DND-41 (cell line): ENCODE data around the gene P3R3URF.

Experiments
- ATAC-seq: fragments of 200-7000 bp; cut with Tn5 transposase; 3 replicates; pipeline ENCODE4 v1.9.1; 2021; ENCODE audit warnings: low read depth; ENCODE audit not compliant: insufficient read depth
- DNase-seq: peaks from one replicate; pipeline ENCODE4 v3.0.0-alpha.2; 2020
- H2AFZ ChIP-seq: 2 replicates; pipeline ENCODE4 v1.6.0; 2012; ENCODE audit warnings: low read depth, low read length
- H3K27ac ChIP-seq: 2 replicates; pipeline ENCODE4 v1.5.1; 2012; ENCODE audit warnings: low read length, inconsistent platforms
- H3K27me3 ChIP-seq: fragments of 200-600 bp; sonication (generic); 2 replicates; pipeline ENCODE4 v1.6.0; 2012; ENCODE audit warnings: low read length, mild to moderate bottlenecking, inconsistent platforms; ENCODE audit not compliant: insufficient read depth, poor library complexity
- H3K36me3 ChIP-seq: 2 replicates; pipeline ENCODE4 v1.5.1; 2012; ENCODE audit warnings: low read length, inconsistent platforms; ENCODE audit not compliant: insufficient read depth
- H3K4me1 ChIP-seq: 2 replicates; pipeline ENCODE4 v1.5.1; 2012; ENCODE audit warnings: mild to moderate bottlenecking, low read length; ENCODE audit not compliant: insufficient read depth
- H3K4me2 ChIP-seq: 2 replicates; pipeline ENCODE4 v1.6.0; 2012; ENCODE audit warnings: mild to moderate bottlenecking, moderate library complexity, low read length, inconsistent platforms; ENCODE audit not compliant: insufficient read depth
- H3K4me3 ChIP-seq, 2 experiments: fragments of 200-600 bp in 1 of 2; shearing (Covaris generic) in 1 of 2; 2 replicates each; pipeline ENCODE4 v1.5.1; 2012 to 2016; ENCODE audit warnings: inconsistent platforms in 2 of 2, low read length in 2 of 2, mild to moderate bottlenecking in 2 of 2, low read depth in 1 of 2, moderate library complexity in 1 of 2
- H3K79me2 ChIP-seq: 2 replicates; pipeline ENCODE4 v1.6.0; 2012; ENCODE audit warnings: low read length, inconsistent platforms; ENCODE audit not compliant: insufficient read depth
- H3K9ac ChIP-seq: 2 replicates; pipeline ENCODE4 v1.6.0; 2012; ENCODE audit warnings: low read depth, mild to moderate bottlenecking, inconsistent platforms, low read length, moderate library complexity
- H3K9me3 ChIP-seq: 2 replicates; pipeline ENCODE4 v1.5.1; 2012; ENCODE audit warnings: low read length, moderate library complexity, mild to moderate bottlenecking, inconsistent platforms; ENCODE audit not compliant: insufficient read depth, severe bottlenecking
- H4K20me1 ChIP-seq: 2 replicates; pipeline ENCODE4 v1.6.0; 2012; ENCODE audit warnings: low read length; ENCODE audit not compliant: insufficient read depth
- CTCF ChIP-seq: IDR thresholded peaks from 2 replicates; pipeline ENCODE4 v1.5.1; 2012; ENCODE audit warnings: borderline replicate concordance, low read length, moderate library complexity, mild to moderate bottlenecking; ENCODE audit not compliant: poor library complexity, severe bottlenecking; ENCODE audit errors: extremely low read depth
- EZH2 ChIP-seq: IDR thresholded peaks from 3 replicates; pipeline ENCODE4 v1.6.1; 2012; ENCODE audit warnings: borderline replicate concordance, low read depth, mild to moderate bottlenecking, moderate library complexity, low read length, inconsistent platforms; ENCODE audit not compliant: severe bottlenecking

Gene P3R3URF

GRCh38 chr1:46171871-46172270 lies 4.4 kb downstream of the P3R3URF start:
- TF ChIP-seq EZH2, result no peak
- TF ChIP-seq CTCF, result no peak
- H4K20me1 ChIP-seq, result no peaks in the 10 kb centered on the region
- no peaks in the 10 kb centered on the region for H3K4me1 ChIP-seq
- no peak overlapping the region for H3K9ac ChIP-seq
- no peak for ATAC-seq
- H3K27ac ChIP-seq, result no peak overlapping the region
- no peak for DNase-seq
- H3K36me3 ChIP-seq, result no peaks in the 10 kb centered on the region
- H3K4me2 ChIP-seq, result no peak overlapping the region
- no peaks in the 10 kb centered on the region for H3K79me2 ChIP-seq
- H3K27me3 ChIP-seq, result no peaks in the 10 kb centered on the region
- H2AFZ ChIP-seq, result no peak overlapping the region
- H3K4me3 ChIP-seq, result no peak overlapping the region
- no peaks in the 10 kb centered on the region for H3K9me3 ChIP-seq

GRCh38 chr1:46171351-46171750 lies 4.9 kb downstream of the P3R3URF start:
- TF ChIP-seq CTCF (no peak), EZH2 (no peak)
- Histone ChIP-seq H3K4me3 (no peak overlapping the region), H3K4me2 (no peak overlapping the region), H3K79me2 (no peaks in the 10 kb centered on the region), H3K27me3 (no peaks in the 10 kb centered on the region), H4K20me1 (no peaks in the 10 kb centered on the region), H3K9me3 (no peaks in the 10 kb centered on the region), H3K9ac (no peak overlapping the region), H2AFZ (no peak overlapping the region), H3K4me1 (no peaks in the 10 kb centered on the region), H3K27ac (no peak overlapping the region), H3K36me3 (no peaks in the 10 kb centered on the region)
- ATAC-seq, result no peak
- DNase-seq, result no peak

- Histone ChIP-seq H3K36me3 (no peaks in the 10 kb centered on the region), H3K27me3 (no peaks in the 10 kb centered on the region), H2AFZ (no peak overlapping the region), H4K20me1 (no peaks in the 10 kb centered on the region), H3K4me3 (no peak overlapping the region), H3K9me3 (no peaks in the 10 kb centered on the region), H3K79me2 (no peaks in the 10 kb centered on the region), H3K27ac (no peak overlapping the region), H3K9ac (no peak overlapping the region), H3K4me1 (no peaks in the 10 kb centered on the region), H3K4me2 (no peak overlapping the region)
- no peak for ATAC-seq
- DNase-seq, result no peak
- TF ChIP-seq EZH2, result no peak
- TF ChIP-seq CTCF, result no peak
These were observed 6.4 kb downstream of the P3R3URF start for GRCh38 chr1:46169811-46170454.
